ENCODE data around the gene NCDN. TPM values are rescaled to one million over a fixed set of nuclear protein-coding genes. Genes with fewer than 3 reads are reported as not detected.
A peak's percentile ranks its signal among the peaks of the same experiment; 100 is the strongest.

The NCDN gene
- total and polyA plus RNA-seq, 4 experiments from 2014 or later = 13.4 to 32.2 (median 24.1) TPM

GRCh38 chr1:35605867-35606182 lies 48.2 kb downstream of the NCDN start:
- Histone ChIP-seq H3K27ac (ENCODE audit: low read depth, low read length) (no peak overlapping the region), H3K4me1 (ENCODE audit: insufficient read depth, low read length) (no peaks in the 10 kb centered on the region), H3K36me3 (ENCODE audit: insufficient read depth, low read length) (peaks cover 47% of the 10 kb centered on the region), H3K4me3 (ENCODE audit: low read length in 2 of 2) (no peak overlapping the region), H3K9me3 (ENCODE audit: control insufficient read depth in 1 of 2, low read length in 2 of 2) (no peaks in the 10 kb centered on the region), H3K27me3 (ENCODE audit: insufficient read depth, low read length) (no peaks in the 10 kb centered on the region)
- H3K27me3 Mint-ChIP-seq = no peaks in the 10 kb centered on the region
- peaks cover 48 to 74% of the 10 kb centered on the region in 2 donors for H3K36me3 Mint-ChIP-seq
- peaks cover 0 to 13% (median 3%) of the 10 kb centered on the region in 4 donors for H3K4me1 Mint-ChIP-seq
- ChIA-PET CTCF (ENCODE audit: partially characterized antibody) (interaction anchor here (1.2 kb wide), 1 partner anchor 110 kb away, joined by 3 read pairs; no protein-coding TSS in a partner anchor), POLR2A (ENCODE audit: partially characterized antibody) (no interaction called here)
- intact Hi-C loops (cut with micrococcal nuclease) = no loop called here
- H3K27ac Mint-ChIP-seq = peak overlapping the region in 4 of 7 donors; percentile 6 to 71 (median 41)
- no peak for DNase-seq
- no peak overlapping the region for H3K4me3 Mint-ChIP-seq
- no peaks in the 10 kb centered on the region for H3K9me3 Mint-ChIP-seq

- CTCF ChIA-PET (ENCODE audit: partially characterized antibody) = interaction anchor here (1.5 kb wide), 1 partner anchor 47 kb away, joined by 4 read pairs; no protein-coding TSS in a partner anchor
- peak overlapping the region in 1 of 7 donors; percentile 35 for H3K27ac Mint-ChIP-seq
- intact Hi-C loops (cut with micrococcal nuclease) = no loop called here
Observed at GRCh38 chr1:35611655-35612054, 54.1 kb downstream of the NCDN start.

GRCh38 chr1:35615440-35615839 lies 57.8 kb downstream of the NCDN start:
- no peak overlapping the region for H3K27ac ChIP-seq (ENCODE audit: low read depth, low read length)
- H3K4me3 ChIP-seq (ENCODE audit: low read length in 2 of 2) = no peak overlapping the region
- Mint-ChIP-seq H3K27me3 (no peaks in the 10 kb centered on the region), H3K4me1 (peaks cover 6 to 21% (median 16%) of the 10 kb centered on the region in 4 donors), H3K4me3 (no peak overlapping the region), H3K9me3 (no peaks in the 10 kb centered on the region), H3K27ac (peak overlapping the region in 2 of 7 donors; percentile 46 to 70), H3K36me3 (peaks cover 34 to 58% of the 10 kb centered on the region in 2 donors)
- peaks cover 17% of the 10 kb centered on the region for H3K36me3 ChIP-seq (ENCODE audit: insufficient read depth, low read length)
- ChIA-PET CTCF (ENCODE audit: partially characterized antibody) (no interaction called here), POLR2A (ENCODE audit: partially characterized antibody) (no interaction called here)
- H3K9me3 ChIP-seq (ENCODE audit: control insufficient read depth in 1 of 2, low read length in 2 of 2) = no peaks in the 10 kb centered on the region
- DNase-seq = no peak
- H3K4me1 ChIP-seq (ENCODE audit: insufficient read depth, low read length) = no peaks in the 10 kb centered on the region
- intact Hi-C loops (cut with micrococcal nuclease) = no loop called here
- H3K27me3 ChIP-seq (ENCODE audit: insufficient read depth, low read length) = no peaks in the 10 kb centered on the region

More at GRCh38 chr1:35611655-35612054, 54.1 kb downstream of the NCDN start:
- Mint-ChIP-seq H3K4me1 (peaks cover 9 to 21% (median 13%) of the 10 kb centered on the region in 4 donors), H3K27me3 (no peaks in the 10 kb centered on the region), H3K4me3 (no peak overlapping the region), H3K36me3 (peaks cover 38 to 67% of the 10 kb centered on the region in 2 donors), H3K9me3 (no peaks in the 10 kb centered on the region)
- H3K9me3 ChIP-seq (ENCODE audit: control insufficient read depth in 1 of 2, low read length in 2 of 2) = no peaks in the 10 kb centered on the region
- no peak for DNase-seq
- POLR2A ChIA-PET (ENCODE audit: partially characterized antibody) = no interaction called here
- peaks cover 31% of the 10 kb centered on the region for H3K36me3 ChIP-seq (ENCODE audit: insufficient read depth, low read length)
- H3K4me1 ChIP-seq (ENCODE audit: insufficient read depth, low read length) = no peaks in the 10 kb centered on the region
- H3K27ac ChIP-seq (ENCODE audit: low read depth, low read length) = no peak overlapping the region
- H3K27me3 ChIP-seq (ENCODE audit: insufficient read depth, low read length) = no peaks in the 10 kb centered on the region
- no peak overlapping the region for H3K4me3 ChIP-seq (ENCODE audit: low read length in 2 of 2)

Other genes with a start within 250 kb of the NCDN start
- gene KIAA0319L, start 396 bp upstream of the NCDN start, total RNA-seq = 10 to 100 TPM; 79.4 to 82.9 TPM
- 10 to 100 TPM; 12.7 to 29.2 TPM for gene KIAA0319L, start 396 bp upstream of the NCDN start, polyA plus RNA-seq
- 1 to 10 TPM; 2.3 to 2.9 TPM for gene TFAP2E, start 15.5 kb downstream of the NCDN start, total RNA-seq
- under 1 TPM in 1 of 2 donors, not detected in 1; 0.23 TPM for gene TFAP2E, start 15.5 kb downstream of the NCDN start, polyA plus RNA-seq
- 10 to 100 TPM; 25.5 to 28.2 TPM for gene PSMB2, start 83.7 kb downstream of the NCDN start, total RNA-seq
- gene PSMB2, start 83.7 kb downstream of the NCDN start, polyA plus RNA-seq = 10 to 100 TPM; 71.0 to 73.2 TPM
- gene C1orf216, start 161.1 kb downstream of the NCDN start, total RNA-seq = 10 to 100 TPM in 1 of 2 experiments, 1 to 10 TPM in 1; 8.5 to 10.8 TPM
- gene C1orf216, start 161.1 kb downstream of the NCDN start, polyA plus RNA-seq = 10 to 100 TPM; 13.8 to 15.2 TPM
- under 1 TPM; 0.28 to 0.90 TPM for gene CLSPN, start 212.2 kb downstream of the NCDN start, total RNA-seq
- under 1 TPM; 0.17 to 0.43 TPM for gene CLSPN, start 212.2 kb downstream of the NCDN start, polyA plus RNA-seq

Measured in CD4-positive, alpha-beta memory T cell (primary cell).